Measurements from ENCODE around the gene ZBTB21.

The ZBTB21 gene

DNA sequence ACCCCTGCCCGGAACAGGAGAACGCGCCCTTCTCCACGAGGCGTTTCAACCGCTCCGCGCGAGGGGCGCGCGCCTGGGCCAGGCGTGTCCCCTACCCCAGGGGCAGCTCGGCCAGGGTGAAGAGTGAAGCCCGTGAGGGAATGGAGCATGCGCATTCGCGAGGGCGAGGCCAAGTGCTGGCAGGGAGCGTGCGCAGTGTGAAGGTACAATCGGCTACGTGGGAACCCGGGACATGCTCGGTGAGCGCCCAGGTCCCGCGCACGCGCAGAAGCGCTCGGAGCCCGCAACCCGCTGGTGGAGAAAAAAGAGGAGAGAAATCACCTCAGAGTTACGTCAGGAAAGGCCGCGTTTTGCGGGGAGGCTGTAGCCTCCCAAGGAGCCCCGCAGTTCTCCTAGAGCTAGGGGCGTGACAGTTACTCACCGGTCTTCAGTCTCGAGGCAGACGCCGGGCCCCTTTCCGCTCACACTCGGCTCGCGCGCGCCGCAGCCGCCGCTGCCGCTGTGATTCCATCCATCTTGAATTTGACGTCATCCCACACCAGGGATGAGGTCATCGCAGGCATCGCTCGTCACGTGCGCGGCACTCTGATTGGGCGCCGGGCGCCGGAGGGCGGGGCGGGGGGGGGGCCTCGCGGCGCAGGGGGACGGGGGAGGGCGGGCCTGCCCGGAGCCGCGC is at the start of gene ZBTB21:
Gene ZBTB21 (minus strand): TSS at position 530 of the 676 bp plus-strand sequence. CDS start 16,265 bp downstream, outside the sequence.
- ATAC-seq (replicated peaks; ENCODE audit: extremely low read depth, poor library complexity, severe bottlenecking) = peak; percentile 77
- Mint-ChIP-seq H3K27me3 (no peaks in the 10 kb centered on the region), H3K4me1 (peaks cover 5% of the 10 kb centered on the region), H3K9me3 (no peaks in the 10 kb centered on the region), H3K36me3 (ENCODE audit: insufficient read depth) (peaks cover 17% of the 10 kb centered on the region), H3K27ac (ENCODE audit: low read depth) (peak within 1 kb of the TSS; percentile 99), H3K4me3 (peak within 1 kb of the TSS; percentile 87)
- DNase-seq (ENCODE audit: low spot score in 2 of 2) = peak; percentile 96

DNA sequence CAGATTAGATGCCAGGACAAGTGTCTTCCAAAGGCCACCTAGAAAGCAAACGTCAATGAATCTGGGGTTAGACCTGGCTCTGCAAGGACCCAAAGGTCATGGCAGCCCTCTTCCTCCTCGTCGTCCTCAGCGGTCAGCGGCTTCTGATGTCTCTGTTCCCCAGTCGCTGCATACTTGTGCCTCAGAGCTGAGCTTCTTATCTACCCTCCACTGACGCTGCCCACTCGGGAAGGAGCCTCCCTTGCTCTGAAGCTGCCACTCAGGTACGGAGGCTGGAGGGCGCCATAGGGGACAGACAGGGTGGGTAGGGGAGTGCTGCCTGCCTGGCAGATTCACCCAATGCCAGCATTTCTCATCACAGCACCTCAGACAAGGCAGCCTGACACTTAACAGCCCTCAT is 49.6 kb upstream of the ZBTB21 start:
- Mint-ChIP-seq H3K4me1 (peaks cover 41% of the 10 kb centered on the region), H3K4me3 (no peak overlapping the region), H3K9me3 (no peaks in the 10 kb centered on the region), H3K27ac (ENCODE audit: low read depth) (no peak overlapping the region), H3K36me3 (ENCODE audit: insufficient read depth) (no peaks in the 10 kb centered on the region), H3K27me3 (no peaks in the 10 kb centered on the region)
- ATAC-seq (replicated peaks; ENCODE audit: extremely low read depth, poor library complexity, severe bottlenecking) (no peak), DNase-seq (ENCODE audit: low spot score in 2 of 2) (no peak)

DNA sequence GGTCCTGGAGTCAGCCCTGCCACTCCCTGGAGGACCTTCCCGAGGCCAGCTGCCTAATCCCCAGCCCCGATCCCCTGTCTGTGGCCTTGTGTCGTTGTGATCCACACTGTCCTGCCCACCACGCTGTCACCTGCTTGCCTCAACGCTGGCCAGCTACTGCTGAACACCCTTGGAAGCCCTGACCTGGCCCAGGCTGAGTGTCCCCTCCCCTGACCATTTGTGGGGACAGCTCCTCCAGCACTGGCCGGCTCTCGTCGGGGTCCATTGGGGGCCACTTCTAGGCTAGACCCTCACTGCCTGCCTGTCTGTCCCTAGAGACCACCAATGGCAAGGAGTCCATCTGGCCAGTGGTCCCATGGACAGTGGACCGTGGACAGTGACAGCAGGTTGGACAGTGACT is 49.0 kb upstream of the ZBTB21 start:
- H3K9me3 Mint-ChIP-seq = no peaks in the 10 kb centered on the region
- ATAC-seq (replicated peaks; ENCODE audit: extremely low read depth, poor library complexity, severe bottlenecking) (no peak), DNase-seq (ENCODE audit: low spot score in 2 of 2) (no peak)
- no peak overlapping the region for H3K27ac Mint-ChIP-seq (ENCODE audit: low read depth)
- H3K27me3 Mint-ChIP-seq = no peaks in the 10 kb centered on the region
- no peaks in the 10 kb centered on the region for H3K36me3 Mint-ChIP-seq (ENCODE audit: insufficient read depth)
- peaks cover 35% of the 10 kb centered on the region for H3K4me1 Mint-ChIP-seq
- no peak overlapping the region for H3K4me3 Mint-ChIP-seq

DNA sequence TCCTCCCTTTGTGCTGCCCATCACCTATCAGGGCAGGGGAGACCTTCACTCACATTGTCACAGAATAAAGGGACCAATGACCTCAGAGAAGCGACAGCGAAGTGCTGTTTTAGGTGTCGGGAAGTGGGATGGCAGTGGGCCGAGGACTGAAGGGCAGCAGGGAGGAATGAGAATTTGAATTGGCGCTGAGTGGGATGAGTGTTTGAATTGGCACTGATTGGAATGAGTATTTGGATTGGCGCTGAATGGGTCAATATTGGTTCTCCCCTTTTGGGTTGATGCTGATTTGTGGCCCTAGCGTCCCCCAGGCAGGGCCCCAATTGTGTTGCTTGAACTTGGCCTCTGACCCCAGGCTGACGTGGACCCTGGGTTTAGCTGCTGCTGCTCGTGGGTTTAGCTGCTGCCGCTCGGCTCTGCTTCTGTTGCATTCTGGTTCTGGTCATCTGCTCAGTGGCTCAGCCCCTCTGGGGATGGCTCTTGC is 48.5 kb upstream of the ZBTB21 start:
- H3K36me3 Mint-ChIP-seq (ENCODE audit: insufficient read depth) = no peaks in the 10 kb centered on the region
- H3K4me3 Mint-ChIP-seq = no peak overlapping the region
- no peaks in the 10 kb centered on the region for H3K27me3 Mint-ChIP-seq
- ATAC-seq (replicated peaks; ENCODE audit: extremely low read depth, poor library complexity, severe bottlenecking) (no peak), DNase-seq (ENCODE audit: low spot score in 2 of 2) (no peak)
- H3K9me3 Mint-ChIP-seq = no peaks in the 10 kb centered on the region
- H3K27ac Mint-ChIP-seq (ENCODE audit: low read depth) = no peak overlapping the region
- H3K4me1 Mint-ChIP-seq = peaks cover 30% of the 10 kb centered on the region

DNA sequence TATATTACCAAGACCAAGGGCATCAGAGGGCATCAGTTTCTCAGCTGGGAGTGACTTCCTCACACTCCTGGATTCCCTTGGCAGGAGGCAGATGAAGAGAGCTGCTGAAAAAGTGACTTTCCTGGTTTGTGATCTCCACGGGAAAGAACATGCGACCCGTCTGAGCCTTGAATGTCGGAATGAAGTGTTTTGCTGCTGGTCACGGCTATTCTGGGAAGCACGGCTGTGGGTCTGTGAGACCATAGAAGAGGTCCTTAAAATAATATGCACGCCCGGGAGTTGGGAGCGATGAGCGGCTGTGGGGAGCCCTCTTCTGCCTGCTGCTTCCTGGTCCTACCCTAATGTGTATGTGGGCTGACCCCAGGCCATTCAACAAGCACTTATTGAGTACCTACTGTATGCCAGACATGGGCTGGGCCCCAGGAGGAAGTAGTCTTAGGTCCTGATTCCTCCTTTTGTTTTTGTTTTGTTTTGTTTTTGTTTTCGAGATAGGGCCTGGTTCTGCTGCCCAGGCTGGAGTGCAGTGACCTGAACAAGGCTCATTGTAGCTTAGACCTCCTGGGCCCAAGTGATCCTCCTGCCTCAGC is 47.8 kb upstream of the ZBTB21 start:
- no peak overlapping the region for H3K4me3 Mint-ChIP-seq
- H3K4me1 Mint-ChIP-seq = peaks cover 23% of the 10 kb centered on the region
- H3K36me3 Mint-ChIP-seq (ENCODE audit: insufficient read depth) = no peaks in the 10 kb centered on the region
- no peak overlapping the region for H3K27ac Mint-ChIP-seq (ENCODE audit: low read depth)
- DNase-seq (ENCODE audit: low spot score in 2 of 2) = no peak
- no peaks in the 10 kb centered on the region for H3K27me3 Mint-ChIP-seq
- ATAC-seq (replicated peaks; ENCODE audit: extremely low read depth, poor library complexity, severe bottlenecking) = no peak
- H3K9me3 Mint-ChIP-seq = no peaks in the 10 kb centered on the region

DNA sequence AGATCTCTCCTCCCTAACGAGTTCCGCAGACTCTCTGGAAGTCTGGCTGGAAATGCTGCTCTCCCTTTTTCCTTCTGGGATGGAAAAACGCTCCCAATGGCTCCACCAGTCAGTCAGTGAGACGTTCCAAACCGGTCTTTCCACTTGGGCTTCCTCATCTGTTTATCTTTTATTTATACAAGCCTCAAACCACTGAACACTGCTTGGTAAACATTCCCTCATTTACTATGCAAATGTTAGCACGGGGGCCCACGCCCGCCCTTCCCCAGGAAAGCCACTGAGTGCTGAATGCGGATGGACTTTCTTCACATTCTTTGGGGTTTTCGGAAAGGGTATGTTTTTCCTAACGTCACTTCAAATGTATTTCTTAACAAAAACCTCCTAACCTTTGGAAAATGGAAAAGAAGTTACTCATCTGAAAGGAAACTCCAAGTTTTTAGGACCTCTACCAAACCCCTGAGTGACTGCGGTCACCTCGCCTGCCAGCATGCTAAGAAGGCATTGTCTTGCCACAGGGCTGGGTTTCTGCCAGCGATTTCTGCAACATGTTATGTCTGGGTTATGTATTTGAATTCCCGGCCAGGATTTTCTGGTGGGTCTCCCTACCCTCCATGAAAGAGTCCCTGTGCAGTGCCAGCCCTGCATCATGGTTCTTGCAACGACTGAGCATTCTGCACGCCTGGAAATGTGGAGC is 47.0 kb upstream of the ZBTB21 start:
- Mint-ChIP-seq H3K4me1 (peaks cover 15% of the 10 kb centered on the region), H3K36me3 (ENCODE audit: insufficient read depth) (no peaks in the 10 kb centered on the region), H3K27ac (ENCODE audit: low read depth) (no peak overlapping the region), H3K27me3 (no peaks in the 10 kb centered on the region), H3K4me3 (no peak overlapping the region), H3K9me3 (no peaks in the 10 kb centered on the region)
- ATAC-seq (replicated peaks; ENCODE audit: extremely low read depth, poor library complexity, severe bottlenecking) (no peak), DNase-seq (ENCODE audit: low spot score in 2 of 2) (no peak)

DNA sequence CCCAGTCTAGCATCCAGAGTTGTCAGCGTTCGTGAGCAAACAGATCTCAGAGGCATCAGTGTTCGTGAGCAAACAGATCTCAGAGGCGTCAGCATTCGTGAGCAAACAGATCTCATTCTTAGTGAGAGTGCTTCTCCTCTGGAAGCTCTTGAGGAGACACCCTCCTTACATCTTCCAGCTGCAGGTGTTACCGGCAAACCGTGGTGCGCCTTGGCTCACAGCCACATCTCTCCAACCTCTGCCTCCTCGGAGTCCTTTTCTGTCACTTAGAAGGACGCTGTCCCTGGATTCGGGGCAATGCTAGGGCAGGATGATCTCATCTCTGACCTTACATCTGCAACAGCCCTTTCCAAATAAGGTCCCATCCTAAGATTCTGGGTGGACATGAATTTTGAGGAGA is 46.3 kb upstream of the ZBTB21 start:
- peaks cover 8% of the 10 kb centered on the region for H3K4me1 Mint-ChIP-seq
- no peaks in the 10 kb centered on the region for H3K9me3 Mint-ChIP-seq
- H3K27me3 Mint-ChIP-seq = no peaks in the 10 kb centered on the region
- H3K4me3 Mint-ChIP-seq = no peak overlapping the region
- DNase-seq (ENCODE audit: low spot score in 2 of 2) (no peak), ATAC-seq (replicated peaks; ENCODE audit: extremely low read depth, poor library complexity, severe bottlenecking) (no peak)
- H3K27ac Mint-ChIP-seq (ENCODE audit: low read depth) = no peak overlapping the region
- no peaks in the 10 kb centered on the region for H3K36me3 Mint-ChIP-seq (ENCODE audit: insufficient read depth)

DNA sequence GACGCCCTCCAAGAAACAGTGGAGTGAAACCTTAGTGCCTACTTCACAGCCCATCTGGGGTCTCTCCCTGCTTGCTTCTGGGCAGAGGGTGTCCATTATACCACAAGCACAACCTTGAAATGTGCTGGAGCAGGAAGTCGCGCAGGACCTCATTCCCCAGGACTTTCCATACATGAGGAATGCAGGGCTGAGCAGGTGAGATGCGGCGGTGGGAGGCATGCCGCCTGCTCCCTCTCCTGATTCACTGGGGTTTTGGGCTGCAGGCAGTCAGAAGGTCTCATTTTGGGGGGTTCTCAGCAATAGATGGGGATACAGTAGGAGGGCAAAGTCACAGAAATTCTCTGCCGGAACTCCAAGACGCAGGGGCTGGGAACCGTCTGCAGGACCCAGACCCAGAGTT is 45.3 kb upstream of the ZBTB21 start:
- Mint-ChIP-seq H3K4me1 (no peaks in the 10 kb centered on the region), H3K27me3 (no peaks in the 10 kb centered on the region), H3K27ac (ENCODE audit: low read depth) (no peak overlapping the region), H3K36me3 (ENCODE audit: insufficient read depth) (no peaks in the 10 kb centered on the region), H3K4me3 (no peak overlapping the region), H3K9me3 (no peaks in the 10 kb centered on the region)
- ATAC-seq (replicated peaks; ENCODE audit: extremely low read depth, poor library complexity, severe bottlenecking) (no peak), DNase-seq (ENCODE audit: low spot score in 2 of 2) (no peak)

DNA sequence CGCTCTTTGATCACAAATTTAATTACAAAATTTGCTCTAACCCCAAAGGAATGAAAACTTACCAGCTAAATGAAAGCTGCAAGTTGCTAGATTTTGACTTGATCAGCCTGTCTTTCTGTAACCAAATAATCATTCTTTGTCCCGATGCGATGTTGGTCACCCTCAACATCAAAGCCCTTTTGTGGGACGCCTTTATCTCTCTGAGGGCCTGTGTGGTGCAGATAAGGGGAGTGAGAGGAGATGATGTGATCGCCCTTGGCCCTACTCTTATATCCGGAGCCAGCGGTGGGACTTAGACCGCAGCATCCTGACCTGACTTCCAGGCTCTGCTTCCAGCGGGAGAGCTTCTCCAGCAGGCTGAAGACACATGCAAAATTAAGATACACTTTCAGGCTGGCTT is 41.6 kb upstream of the ZBTB21 start:
- ATAC-seq (replicated peaks; ENCODE audit: extremely low read depth, poor library complexity, severe bottlenecking) (no peak), DNase-seq (ENCODE audit: low spot score in 2 of 2) (no peak)
- no peaks in the 10 kb centered on the region for H3K27me3 Mint-ChIP-seq
- H3K27ac Mint-ChIP-seq (ENCODE audit: low read depth) = no peak overlapping the region
- no peaks in the 10 kb centered on the region for H3K9me3 Mint-ChIP-seq
- H3K4me1 Mint-ChIP-seq = no peaks in the 10 kb centered on the region
- H3K36me3 Mint-ChIP-seq (ENCODE audit: insufficient read depth) = no peaks in the 10 kb centered on the region
- H3K4me3 Mint-ChIP-seq = no peak overlapping the region

DNA sequence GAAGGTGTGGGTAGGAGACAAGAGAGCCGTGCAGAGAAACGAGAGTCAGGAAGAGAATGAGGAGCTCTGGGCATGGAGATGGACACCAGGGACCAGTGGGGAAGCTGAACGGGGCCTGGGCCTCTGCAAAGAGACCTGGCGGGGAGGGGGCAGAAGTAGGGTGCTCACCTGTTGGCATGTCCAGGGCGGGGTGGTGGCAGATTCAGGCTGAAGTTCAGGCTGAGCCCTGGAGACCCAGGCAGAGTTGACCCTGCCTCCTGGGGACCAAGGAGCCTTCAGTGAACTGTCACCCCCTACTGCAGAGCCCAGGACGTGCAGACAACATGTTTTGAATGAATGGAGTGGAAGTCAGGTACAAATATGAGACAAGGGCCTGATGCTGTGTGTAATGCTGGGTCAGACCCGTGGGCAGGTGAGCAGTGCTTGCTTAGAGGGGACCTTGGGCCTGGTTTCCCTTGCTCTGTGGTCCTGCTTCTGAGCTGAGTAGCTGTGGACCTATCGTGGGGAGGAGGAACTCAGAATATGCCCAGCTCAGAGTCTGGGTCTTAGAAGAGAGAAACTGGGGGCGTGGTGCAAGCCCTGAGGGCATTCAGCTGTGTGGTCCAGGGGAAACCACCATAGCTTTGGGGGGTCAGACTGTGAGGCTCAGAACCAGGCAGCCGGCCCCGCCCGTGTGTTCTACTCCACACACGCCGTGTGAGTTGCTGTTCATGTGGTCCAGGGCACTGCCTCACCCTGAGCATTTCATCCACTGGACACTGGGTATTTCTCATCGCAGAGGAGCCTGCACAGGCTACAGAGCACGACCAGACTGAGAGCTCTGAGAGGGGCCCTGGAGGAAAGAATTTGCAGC is 39.6 kb upstream of the ZBTB21 start:
- Mint-ChIP-seq H3K36me3 (ENCODE audit: insufficient read depth) (no peaks in the 10 kb centered on the region), H3K9me3 (no peaks in the 10 kb centered on the region), H3K4me3 (no peak overlapping the region), H3K27ac (ENCODE audit: low read depth) (no peak overlapping the region), H3K4me1 (no peaks in the 10 kb centered on the region), H3K27me3 (no peaks in the 10 kb centered on the region)
- no peak for DNase-seq (ENCODE audit: low spot score in 2 of 2)
- ATAC-seq (replicated peaks; ENCODE audit: extremely low read depth, poor library complexity, severe bottlenecking) = no peak

DNA sequence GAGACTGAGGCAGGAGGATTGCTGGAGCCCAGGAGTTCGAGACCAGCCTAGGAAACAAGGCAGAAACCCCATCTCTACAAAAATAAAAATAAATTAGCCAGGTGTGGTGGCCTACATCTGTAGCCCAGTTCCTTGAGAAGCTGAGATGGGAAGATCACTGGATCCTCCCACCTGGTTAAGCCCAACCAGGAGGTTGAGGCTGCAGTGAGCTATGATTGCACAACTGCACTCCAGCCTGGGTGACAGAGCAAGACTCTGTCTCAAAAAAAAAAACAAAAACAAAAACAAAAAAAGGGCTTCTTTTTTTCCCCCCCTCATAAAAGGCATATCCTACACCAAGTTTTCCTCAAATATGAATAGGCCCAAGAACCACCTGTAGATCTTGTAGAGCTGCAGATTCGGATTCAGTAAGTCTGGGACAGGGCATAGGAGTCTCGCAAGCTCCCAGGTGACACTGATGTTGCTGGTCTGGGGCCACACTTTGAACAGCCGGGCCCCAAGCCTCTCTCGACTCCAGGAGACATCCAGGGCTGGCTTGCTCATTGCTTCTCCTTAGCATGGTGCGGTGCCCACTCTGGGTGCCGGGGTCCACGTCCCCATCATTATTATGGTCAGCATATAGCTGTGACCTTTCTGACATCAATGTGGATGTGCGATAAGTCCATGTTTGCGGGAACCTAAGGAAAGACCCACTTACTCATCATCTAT is 38.9 kb upstream of the ZBTB21 start:
- no peaks in the 10 kb centered on the region for H3K36me3 Mint-ChIP-seq (ENCODE audit: insufficient read depth)
- H3K4me3 Mint-ChIP-seq = no peak overlapping the region
- ATAC-seq (replicated peaks; ENCODE audit: extremely low read depth, poor library complexity, severe bottlenecking) = no peak
- no peaks in the 10 kb centered on the region for H3K4me1 Mint-ChIP-seq
- no peak overlapping the region for H3K27ac Mint-ChIP-seq (ENCODE audit: low read depth)
- no peaks in the 10 kb centered on the region for H3K9me3 Mint-ChIP-seq
- H3K27me3 Mint-ChIP-seq = no peaks in the 10 kb centered on the region
- DNase-seq (ENCODE audit: low spot score in 2 of 2) = no peak
